ENCODE data around the gene KLHDC3.

Gene KLHDC3

DNA sequence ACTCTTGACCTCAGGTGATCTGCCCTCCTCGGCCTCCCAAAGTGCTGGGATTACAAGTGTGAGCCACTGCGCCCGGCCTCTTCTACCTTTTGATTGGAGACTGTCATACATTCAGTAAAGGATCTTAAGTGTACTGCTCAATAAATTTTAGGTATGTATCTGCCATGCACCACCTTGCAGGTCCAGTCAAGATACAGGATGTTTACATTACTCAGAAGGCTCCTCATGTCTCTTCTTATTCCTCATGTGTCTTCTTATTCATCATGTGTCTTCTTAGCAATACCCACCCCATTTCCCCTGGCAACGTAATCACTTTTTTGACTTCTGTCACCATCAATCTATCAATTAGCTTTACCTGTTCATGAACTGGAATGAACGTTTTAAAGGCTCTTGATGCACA, 8.2 kb upstream of the KLHDC3 start:
- DNase-seq (ENCODE audit: low read depth, low spot score) = no peak
- in situ Hi-C loops (cut with HindIII; ENCODE audit: low sequenced_read_pairs) = no loop called here
- H3K4me3 ChIP-seq (ENCODE audit: low read depth, low read length) = no peak overlapping the region
- TF ChIP-seq, protein P1, sequence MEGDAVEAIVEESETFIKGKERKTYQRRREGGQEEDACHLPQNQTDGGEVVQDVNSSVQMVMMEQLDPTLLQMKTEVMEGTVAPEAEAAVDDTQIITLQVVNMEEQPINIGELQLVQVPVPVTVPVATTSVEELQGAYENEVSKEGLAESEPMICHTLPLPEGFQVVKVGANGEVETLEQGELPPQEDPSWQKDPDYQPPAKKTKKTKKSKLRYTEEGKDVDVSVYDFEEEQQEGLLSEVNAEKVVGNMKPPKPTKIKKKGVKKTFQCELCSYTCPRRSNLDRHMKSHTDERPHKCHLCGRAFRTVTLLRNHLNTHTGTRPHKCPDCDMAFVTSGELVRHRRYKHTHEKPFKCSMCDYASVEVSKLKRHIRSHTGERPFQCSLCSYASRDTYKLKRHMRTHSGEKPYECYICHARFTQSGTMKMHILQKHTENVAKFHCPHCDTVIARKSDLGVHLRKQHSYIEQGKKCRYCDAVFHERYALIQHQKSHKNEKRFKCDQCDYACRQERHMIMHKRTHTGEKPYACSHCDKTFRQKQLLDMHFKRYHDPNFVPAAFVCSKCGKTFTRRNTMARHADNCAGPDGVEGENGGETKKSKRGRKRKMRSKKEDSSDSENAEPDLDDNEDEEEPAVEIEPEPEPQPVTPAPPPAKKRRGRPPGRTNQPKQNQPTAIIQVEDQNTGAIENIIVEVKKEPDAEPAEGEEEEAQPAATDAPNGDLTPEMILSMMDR (IDR thresholded peaks at IDR 0.05; ENCODE audit: low read depth, low read length) = no peak

DNA sequence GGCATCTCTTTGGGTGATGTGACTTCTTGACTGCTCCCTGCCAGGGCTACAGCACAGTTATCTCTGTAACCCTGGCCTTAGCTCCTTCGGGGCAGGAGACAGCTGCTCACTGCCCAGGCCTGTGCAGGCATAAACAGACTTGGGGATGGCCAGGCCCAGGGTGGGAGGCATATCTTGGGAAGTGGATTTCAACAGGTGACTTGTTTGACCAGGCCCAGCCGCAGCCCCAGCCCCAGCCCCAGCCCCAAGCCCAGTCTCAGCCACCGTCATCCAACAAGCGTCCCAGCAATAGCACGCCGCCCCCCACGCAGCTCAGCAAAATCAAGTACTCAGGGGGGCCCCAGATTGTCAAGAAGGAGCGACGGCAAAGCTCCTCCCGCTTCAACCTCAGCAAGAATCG, 7.8 kb upstream of the KLHDC3 start:
- in situ Hi-C loops (cut with HindIII; ENCODE audit: low sequenced_read_pairs) = no loop called here
- no peak for DNase-seq (ENCODE audit: low read depth, low spot score)
- TF ChIP-seq, protein P1 (IDR thresholded peaks at IDR 0.05; ENCODE audit: low read depth, low read length) = no peak
- no peak overlapping the region for H3K4me3 ChIP-seq (ENCODE audit: low read depth, low read length)

DNA sequence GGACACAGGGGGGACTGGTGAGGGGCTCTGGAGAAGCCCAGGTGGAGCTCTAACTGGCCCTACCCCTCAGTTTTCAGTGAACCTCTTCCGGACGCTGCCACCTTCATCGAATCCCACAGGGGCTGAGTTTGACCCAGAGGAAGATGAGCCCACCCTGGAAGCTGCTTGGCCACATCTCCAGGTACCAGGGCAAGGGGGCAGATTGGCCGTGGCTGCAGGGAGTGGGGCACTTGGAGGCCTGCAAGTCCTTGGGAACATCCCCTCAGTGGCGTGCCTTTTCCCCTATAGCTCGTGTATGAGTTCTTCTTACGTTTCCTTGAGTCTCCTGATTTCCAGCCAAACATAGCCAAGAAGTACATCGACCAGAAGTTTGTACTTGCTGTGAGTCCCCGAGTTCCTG, 6.9 kb upstream of the KLHDC3 start:
- in situ Hi-C loops (cut with HindIII; ENCODE audit: low sequenced_read_pairs) = no loop called here
- H3K4me3 ChIP-seq (ENCODE audit: low read depth, low read length) = no peak overlapping the region
- TF ChIP-seq, protein P1 (IDR thresholded peaks at IDR 0.05; ENCODE audit: low read depth, low read length) = no peak
- DNase-seq (ENCODE audit: low read depth, low spot score) = no peak

DNA sequence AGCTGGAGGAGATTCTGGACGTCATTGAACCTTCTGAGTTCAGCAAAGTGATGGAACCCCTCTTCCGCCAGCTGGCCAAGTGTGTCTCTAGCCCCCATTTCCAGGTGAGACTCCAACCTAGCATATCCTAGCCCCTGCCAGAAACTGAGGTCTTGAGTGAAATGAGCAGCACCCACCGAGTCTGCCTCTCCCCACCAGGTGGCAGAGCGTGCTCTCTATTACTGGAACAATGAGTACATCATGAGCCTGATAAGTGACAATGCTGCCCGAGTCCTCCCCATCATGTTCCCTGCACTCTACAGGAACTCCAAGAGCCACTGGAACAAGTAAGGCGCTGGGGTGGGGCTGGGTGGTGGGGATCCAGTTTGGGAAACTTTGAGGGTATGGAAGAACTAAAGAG, 4.9 kb upstream of the KLHDC3 start:
- peak; percentile 19 for DNase-seq (ENCODE audit: low read depth, low spot score)

DNA sequence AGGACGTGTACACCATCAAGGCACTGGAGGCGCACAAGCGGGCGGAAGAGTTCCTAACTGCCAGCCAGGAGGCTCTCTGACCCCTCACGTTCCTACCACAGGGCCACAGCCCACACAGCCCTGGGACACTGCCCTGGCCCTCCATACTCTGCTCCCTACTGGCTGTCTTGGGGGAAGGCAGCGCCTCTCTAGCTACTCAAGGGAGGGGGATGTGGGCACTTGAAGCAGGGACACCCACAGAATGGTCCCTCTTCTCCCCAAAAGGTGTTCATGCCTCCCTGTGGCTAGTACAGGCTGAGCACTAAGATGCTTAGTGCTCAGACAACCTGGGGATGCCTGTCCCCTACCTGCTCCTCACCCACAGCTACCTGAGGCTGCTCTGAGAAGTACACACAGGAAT, 2.8 kb upstream of the KLHDC3 start:
- H3K4me3 ChIP-seq (ENCODE audit: low read depth, low read length) = no peak overlapping the region
- DNase-seq (ENCODE audit: low read depth, low spot score) = no peak
- TF ChIP-seq, protein P1 (IDR thresholded peaks at IDR 0.05; ENCODE audit: low read depth, low read length) = no peak
- in situ Hi-C loops (cut with HindIII; ENCODE audit: low sequenced_read_pairs) = no loop called here

More for the DNA sequence above, 4.9 kb upstream of the KLHDC3 start:
- in situ Hi-C loops (cut with HindIII; ENCODE audit: low sequenced_read_pairs) = no loop called here
- no peak overlapping the region for H3K4me3 ChIP-seq (ENCODE audit: low read depth, low read length)
- TF ChIP-seq, protein P1 (IDR thresholded peaks at IDR 0.05; ENCODE audit: low read depth, low read length) = peak; percentile 60

DNA sequence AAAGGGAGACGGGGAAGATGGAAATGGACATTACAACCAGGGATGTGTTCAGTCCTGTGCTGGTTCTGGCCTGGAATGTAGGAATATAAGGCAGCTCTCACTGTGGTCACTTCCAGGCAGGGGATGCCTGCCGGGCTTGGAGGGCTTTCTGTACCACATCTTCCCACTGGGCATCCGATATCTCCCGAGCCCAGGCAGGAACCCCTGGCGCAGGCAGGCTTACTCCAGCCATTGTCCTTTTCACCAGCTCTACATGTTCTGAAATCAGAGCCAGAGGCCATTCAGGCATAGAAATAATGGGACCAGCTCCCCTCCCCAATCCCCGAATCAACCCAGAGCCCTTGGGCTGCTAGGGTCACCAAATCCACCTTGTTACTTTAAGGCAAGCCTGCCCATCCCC, 1.7 kb upstream of the KLHDC3 start:
- TF ChIP-seq, protein P1 (IDR thresholded peaks at IDR 0.05; ENCODE audit: low read depth, low read length) = no peak
- no peak overlapping the region for H3K4me3 ChIP-seq (ENCODE audit: low read depth, low read length)
- DNase-seq (ENCODE audit: low read depth, low spot score) = no peak
- in situ Hi-C loops (cut with HindIII; ENCODE audit: low sequenced_read_pairs) = no loop called here
